Activated naive CD4-positive, alpha-beta T cell treated with anti-CD3 and anti-CD28 coated beads, Interleukin-2, amount 10 ng/mL, durations not matched to agents 7 days and 5 days (primary cell): ENCODE results near the gene PER3.
A peak's percentile ranks its signal among the peaks of the same experiment; 100 is the strongest.

ENCODE experiments used
- CTCF ChIA-PET: fragments of 350-600 bp; sonication (Branson Sonifier 250); formaldehyde crosslinking; loops from one replicate; lab custom pipeline; 2021; ENCODE audit warnings: antibody characterized with exemption; lab: Charles Lee
- DNase-seq: peaks from one replicate; pipeline ENCODE4 v3.0.0-alpha.2; 2020
- H3K27ac Mint-ChIP-seq: one replicate; pipeline ENCODE4 v1.8.0; 2021; ENCODE audit warnings: mild to moderate bottlenecking, moderate library complexity, mixed read lengths
- H3K27me3 Mint-ChIP-seq: one replicate; pipeline ENCODE4 v1.8.0; 2021; ENCODE audit warnings: mild to moderate bottlenecking, mixed read lengths
- H3K36me3 Mint-ChIP-seq: one replicate; pipeline ENCODE4 v1.8.0; 2021; ENCODE audit warnings: mixed read lengths
- H3K4me1 Mint-ChIP-seq: one replicate; pipeline ENCODE4 v1.8.0; 2021; ENCODE audit warnings: mixed read lengths
- H3K4me3 Mint-ChIP-seq: one replicate; pipeline ENCODE4 v1.8.0; 2021; ENCODE audit warnings: mild to moderate bottlenecking, moderate library complexity, mixed read lengths
- H3K9me3 Mint-ChIP-seq: one replicate; pipeline ENCODE4 v1.8.0; 2021; ENCODE audit warnings: mixed read lengths

Gene PER3

DNA sequence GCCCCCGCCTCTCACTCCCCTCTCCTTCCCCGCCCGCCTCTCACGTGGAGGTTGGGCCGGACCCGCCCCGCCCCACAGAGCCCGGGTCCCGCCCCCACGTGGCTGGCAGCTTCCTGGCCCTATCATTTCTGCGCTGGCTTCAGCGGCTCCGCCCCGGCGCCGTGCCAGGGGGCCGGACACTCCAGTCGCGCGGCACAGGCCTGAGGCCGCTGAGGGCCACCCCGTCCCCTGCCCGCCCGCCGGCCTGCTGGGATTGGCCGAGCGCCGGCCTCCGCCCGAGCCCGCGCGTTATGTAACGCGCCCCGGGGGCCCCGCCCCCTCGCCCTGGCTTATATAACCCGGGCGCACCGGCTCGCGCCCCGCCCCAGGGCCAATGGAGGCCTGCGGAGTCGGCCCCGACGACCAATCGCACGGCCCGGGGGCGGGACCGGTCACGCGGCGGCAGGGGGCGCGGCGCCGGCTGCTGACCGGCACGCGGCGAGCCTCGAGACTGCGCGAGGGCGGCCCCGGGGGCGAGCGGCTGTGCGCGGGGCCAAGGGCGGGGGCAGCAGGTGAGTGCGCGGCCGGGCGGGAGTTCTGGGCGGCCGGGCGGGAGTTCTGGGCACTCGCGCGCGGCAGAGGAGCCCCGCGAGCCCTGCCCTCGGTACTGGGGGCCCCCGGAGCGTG, at the start of gene PER3:
TSS of gene PER3 (plus strand) at position 466 of the 666 bp plus-strand sequence. CDS start 587 bp downstream, outside the sequence.
- H3K4me1 Mint-ChIP-seq: peaks cover 29% of the 10 kb centered on the region
- H3K27me3 Mint-ChIP-seq: peaks cover 8% of the 10 kb centered on the region
- H3K36me3 Mint-ChIP-seq: peaks cover 12% of the 10 kb centered on the region
- no peaks in the 10 kb centered on the region for H3K9me3 Mint-ChIP-seq
- peak; percentile 91 for DNase-seq
- peak within 1 kb of the TSS; percentile 68 for H3K27ac Mint-ChIP-seq
- CTCF ChIA-PET: interaction anchor here (1.2 kb wide), 1 partner anchor 116 kb away, joined by 3 read pairs; no protein-coding TSS in a partner anchor
- H3K4me3 Mint-ChIP-seq: peak within 1 kb of the TSS; percentile 64

GRCh38 chr1:7738044-7738443, 46.0 kb upstream of the PER3 start:
- Mint-ChIP-seq H3K4me1 (no peaks in the 10 kb centered on the region), H3K4me3 (no peak overlapping the region), H3K27me3 (peaks cover 10% of the 10 kb centered on the region), H3K27ac (no peak overlapping the region), H3K9me3 (no peaks in the 10 kb centered on the region), H3K36me3 (no peaks in the 10 kb centered on the region)
- CTCF ChIA-PET: no interaction called here
- DNase-seq: no peak

DNA sequence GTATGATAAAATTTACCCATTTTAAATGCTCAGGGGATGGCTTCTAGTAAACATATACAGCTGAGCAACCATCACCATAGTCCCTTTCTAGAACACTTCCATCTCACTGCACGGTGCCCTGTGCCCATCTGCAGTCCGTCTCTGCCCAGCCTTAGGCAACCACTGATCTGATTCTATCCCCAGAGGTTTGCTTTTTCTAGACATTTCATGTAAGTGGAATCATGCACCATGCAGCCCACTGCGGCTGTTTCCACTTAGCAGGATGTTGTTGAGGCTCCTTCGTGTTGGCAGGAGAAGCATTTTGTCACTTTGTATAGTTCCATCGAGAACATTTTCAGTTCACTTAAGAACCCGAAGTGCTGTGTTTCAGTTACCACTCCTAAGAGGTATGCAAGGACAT, 40.7 kb upstream of the PER3 start:
- H3K4me3 Mint-ChIP-seq: no peak overlapping the region
- no peak for DNase-seq
- CTCF ChIA-PET: interaction anchor here (0.8 to 3.2 kb wide), 3 partner anchors 9 to 74 kb away, joined by 3 to 16 read pairs (median 11); no protein-coding TSS in a partner anchor
- H3K27me3 Mint-ChIP-seq: peaks cover 6% of the 10 kb centered on the region
- no peaks in the 10 kb centered on the region for H3K4me1 Mint-ChIP-seq
- H3K9me3 Mint-ChIP-seq: no peaks in the 10 kb centered on the region
- H3K36me3 Mint-ChIP-seq: no peaks in the 10 kb centered on the region
- no peak overlapping the region for H3K27ac Mint-ChIP-seq

GRCh38 chr1:7744882-7745281, 39.2 kb upstream of the PER3 start:
- Mint-ChIP-seq H3K36me3 (no peaks in the 10 kb centered on the region), H3K4me1 (no peaks in the 10 kb centered on the region), H3K4me3 (no peak overlapping the region), H3K27ac (no peak overlapping the region), H3K27me3 (peaks cover 8% of the 10 kb centered on the region), H3K9me3 (no peaks in the 10 kb centered on the region)
- CTCF ChIA-PET: interaction anchor here (1.1 kb wide), 1 partner anchor 76 kb away, joined by 4 read pairs; no protein-coding TSS in a partner anchor
- DNase-seq: no peak

GRCh38 chr1:7745783-7746182, 38.3 kb upstream of the PER3 start:
- H3K9me3 Mint-ChIP-seq: no peaks in the 10 kb centered on the region
- DNase-seq: no peak
- H3K27me3 Mint-ChIP-seq: peaks cover 8% of the 10 kb centered on the region
- CTCF ChIA-PET: interaction anchor here (1.1 kb wide), 1 partner anchor 77 kb away, joined by 4 read pairs; no protein-coding TSS in a partner anchor
- no peaks in the 10 kb centered on the region for H3K4me1 Mint-ChIP-seq
- no peak overlapping the region for H3K27ac Mint-ChIP-seq
- no peak overlapping the region for H3K4me3 Mint-ChIP-seq
- H3K36me3 Mint-ChIP-seq: no peaks in the 10 kb centered on the region

DNA sequence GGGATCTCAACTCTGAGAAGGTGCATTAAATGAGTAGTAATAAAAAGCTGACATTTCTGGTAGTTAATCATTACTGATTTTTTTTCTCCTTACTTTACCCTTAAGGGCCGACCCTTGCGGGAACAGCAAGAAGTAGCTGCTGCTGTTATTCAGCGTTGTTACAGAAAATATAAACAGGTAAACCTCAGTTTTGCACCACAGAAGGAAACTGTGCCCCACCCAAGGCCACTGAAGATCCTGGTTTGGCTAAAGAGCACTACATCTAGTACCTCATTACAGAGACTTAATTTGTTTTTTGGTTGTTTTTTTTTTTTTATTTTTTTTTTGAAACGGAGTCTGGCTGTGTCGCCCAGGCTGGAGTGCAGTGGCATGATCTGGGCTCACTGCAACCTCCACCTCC, 36.5 kb upstream of the PER3 start:
- Mint-ChIP-seq H3K27me3 (peaks cover 8% of the 10 kb centered on the region), H3K4me1 (peaks cover 3% of the 10 kb centered on the region), H3K27ac (no peak overlapping the region), H3K9me3 (no peaks in the 10 kb centered on the region), H3K36me3 (no peaks in the 10 kb centered on the region), H3K4me3 (no peak overlapping the region)
- DNase-seq: no peak
- CTCF ChIA-PET: interaction anchor here (1.1 kb wide), 1 partner anchor 79 kb away, joined by 6 read pairs; no protein-coding TSS in a partner anchor

- Mint-ChIP-seq H3K36me3 (no peaks in the 10 kb centered on the region), H3K4me3 (no peak overlapping the region), H3K4me1 (peaks cover 10% of the 10 kb centered on the region), H3K27ac (no peak overlapping the region), H3K27me3 (peaks cover 13% of the 10 kb centered on the region), H3K9me3 (no peaks in the 10 kb centered on the region)
- CTCF ChIA-PET: interaction anchor here (1.1 to 7.5 kb wide), 2 partner anchors 80 to 153 kb away, joined by 3 to 297 read pairs; no protein-coding TSS in a partner anchor
- no peak for DNase-seq
Observed at GRCh38 chr1:7749126-7749525, 35.0 kb upstream of the PER3 start.

DNA sequence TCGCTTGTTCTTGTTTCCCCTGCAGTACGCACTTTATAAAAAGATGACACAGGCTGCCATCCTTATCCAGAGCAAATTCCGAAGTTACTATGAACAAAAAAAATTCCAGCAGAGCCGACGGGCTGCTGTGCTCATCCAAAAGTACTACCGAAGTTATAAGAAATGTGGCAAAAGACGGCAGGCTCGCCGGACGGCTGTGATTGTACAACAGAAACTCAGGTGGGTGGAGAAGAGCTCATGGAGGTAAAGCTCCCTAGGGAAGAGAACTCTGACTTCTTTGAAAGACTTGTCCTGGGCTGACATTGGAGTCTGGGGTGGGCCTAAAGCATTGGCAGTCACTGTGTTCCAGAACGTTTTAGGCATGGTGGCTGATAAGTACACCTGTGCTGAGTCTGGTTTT, 32.9 kb upstream of the PER3 start:
- Mint-ChIP-seq H3K4me1 (peaks cover 13% of the 10 kb centered on the region), H3K27ac (no peak overlapping the region), H3K27me3 (peaks cover 13% of the 10 kb centered on the region), H3K4me3 (no peak overlapping the region), H3K9me3 (no peaks in the 10 kb centered on the region), H3K36me3 (no peaks in the 10 kb centered on the region)
- DNase-seq: no peak
- CTCF ChIA-PET: interaction anchor here (2.0 to 7.5 kb wide), 2 partner anchors 9 to 82 kb away, joined by 11 to 297 read pairs; no protein-coding TSS in a partner anchor

DNA sequence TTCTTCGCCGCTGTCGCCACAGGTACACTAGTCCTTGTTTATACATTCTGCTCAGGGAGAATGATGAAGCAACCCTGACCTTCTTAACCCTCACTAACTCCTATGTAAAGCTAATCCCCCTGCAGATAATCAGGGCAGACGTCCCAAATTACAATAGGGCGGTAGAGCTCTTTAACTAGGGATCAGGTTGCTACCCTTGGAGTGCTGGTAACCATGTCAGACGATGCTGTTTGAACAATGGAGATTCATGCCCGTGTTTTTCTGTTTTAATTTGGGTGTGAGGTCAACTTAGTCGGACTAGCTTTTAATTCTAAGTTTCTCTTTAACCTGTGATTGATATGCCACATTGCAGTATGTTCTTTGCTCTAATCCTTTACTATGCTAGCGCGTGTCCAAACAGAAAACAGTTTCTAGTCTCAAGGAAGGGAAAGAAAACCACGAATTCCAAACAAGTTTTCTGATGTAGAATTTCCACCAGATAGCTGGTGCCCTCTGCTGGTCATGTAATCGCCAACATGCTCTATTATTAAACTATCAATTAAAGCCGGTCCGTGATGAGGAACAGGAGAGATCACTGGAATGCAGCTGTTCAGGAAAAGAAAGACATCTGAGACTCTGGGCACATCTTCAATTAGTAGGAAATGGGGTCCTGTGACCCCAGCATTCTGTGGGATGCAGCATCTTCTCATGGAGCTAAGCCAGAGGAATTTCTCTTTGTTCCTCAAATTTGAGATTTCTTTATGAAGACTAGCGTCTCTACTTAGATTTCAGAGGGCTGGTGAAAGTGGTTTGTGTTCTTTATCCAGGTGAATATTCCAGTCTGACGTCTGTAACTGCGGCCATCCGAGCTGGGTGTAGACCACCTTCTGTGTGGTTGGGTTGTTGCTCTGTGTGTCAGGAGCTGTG, 31.3 kb upstream of the PER3 start:
- Mint-ChIP-seq H3K9me3 (no peaks in the 10 kb centered on the region), H3K4me3 (no peak overlapping the region), H3K36me3 (no peaks in the 10 kb centered on the region), H3K27me3 (peaks cover 13% of the 10 kb centered on the region), H3K27ac (no peak overlapping the region), H3K4me1 (peaks cover 13% of the 10 kb centered on the region)
- CTCF ChIA-PET: interaction anchor here (0.6 to 7.5 kb wide), 24 partner anchors 9 to 167 kb away, joined by 3 to 297 read pairs (median 4); partner anchors contain the start of gene VAMP3
- DNase-seq: peak; percentile 62

DNA sequence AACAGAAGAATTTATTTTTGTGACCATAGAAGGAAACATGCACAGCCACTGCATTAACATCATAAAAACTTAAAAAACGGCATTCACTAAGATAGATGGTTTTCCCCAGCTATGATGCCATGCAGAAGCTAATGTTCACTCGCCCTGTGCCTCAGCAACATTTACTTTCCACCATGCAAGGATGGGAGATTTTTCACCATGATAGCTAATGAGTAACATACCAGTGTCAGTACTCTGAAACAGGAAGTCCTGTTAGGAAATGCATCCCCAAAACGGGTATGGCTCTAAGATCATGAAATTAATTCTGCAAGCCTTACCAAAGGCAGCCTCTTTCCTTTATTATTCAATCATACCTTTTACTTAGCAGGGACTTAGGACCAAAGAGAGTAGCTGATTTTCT, 30.4 kb upstream of the PER3 start:
- CTCF ChIA-PET: interaction anchor here (0.7 to 7.5 kb wide), 14 partner anchors 8 to 187 kb away, joined by 3 to 297 read pairs (median 7); partner anchors contain the start of genes TNFRSF9 and VAMP3
- Mint-ChIP-seq H3K36me3 (no peaks in the 10 kb centered on the region), H3K27ac (no peak overlapping the region), H3K9me3 (no peaks in the 10 kb centered on the region), H3K4me3 (no peak overlapping the region), H3K27me3 (peaks cover 10% of the 10 kb centered on the region), H3K4me1 (peaks cover 13% of the 10 kb centered on the region)
- DNase-seq: no peak

GRCh38 chr1:7754234-7754633, 29.9 kb upstream of the PER3 start:
- Mint-ChIP-seq H3K36me3 (no peaks in the 10 kb centered on the region), H3K27ac (no peak overlapping the region), H3K4me3 (no peak overlapping the region), H3K4me1 (peaks cover 13% of the 10 kb centered on the region), H3K9me3 (no peaks in the 10 kb centered on the region), H3K27me3 (peaks cover 10% of the 10 kb centered on the region)
- DNase-seq: no peak
- CTCF ChIA-PET: interaction anchor here (0.7 to 7.5 kb wide), 7 partner anchors 8 to 186 kb away, joined by 3 to 297 read pairs (median 15); partner anchors contain the start of genes TNFRSF9 and VAMP3

- Mint-ChIP-seq H3K9me3 (no peaks in the 10 kb centered on the region), H3K36me3 (no peaks in the 10 kb centered on the region), H3K27me3 (peaks cover 5% of the 10 kb centered on the region), H3K4me3 (no peak overlapping the region), H3K27ac (no peak overlapping the region), H3K4me1 (peaks cover 13% of the 10 kb centered on the region)
- DNase-seq: no peak
- CTCF ChIA-PET: interaction anchor here (1.1 to 7.5 kb wide), 2 partner anchors 9 to 86 kb away, joined by 3 to 297 read pairs; no protein-coding TSS in a partner anchor
Observed at GRCh38 chr1:7755448-7755847, 28.6 kb upstream of the PER3 start.

GRCh38 chr1:7760245-7760644, 23.8 kb upstream of the PER3 start:
- CTCF ChIA-PET: interaction anchor here (3.2 kb wide), 1 partner anchor 7 kb away, joined by 18 read pairs; no protein-coding TSS in a partner anchor
- no peaks in the 10 kb centered on the region for H3K4me1 Mint-ChIP-seq
- H3K9me3 Mint-ChIP-seq: no peaks in the 10 kb centered on the region
- no peak overlapping the region for H3K27ac Mint-ChIP-seq
- no peak overlapping the region for H3K4me3 Mint-ChIP-seq
- H3K27me3 Mint-ChIP-seq: peaks cover 13% of the 10 kb centered on the region
- no peaks in the 10 kb centered on the region for H3K36me3 Mint-ChIP-seq
- no peak for DNase-seq

DNA sequence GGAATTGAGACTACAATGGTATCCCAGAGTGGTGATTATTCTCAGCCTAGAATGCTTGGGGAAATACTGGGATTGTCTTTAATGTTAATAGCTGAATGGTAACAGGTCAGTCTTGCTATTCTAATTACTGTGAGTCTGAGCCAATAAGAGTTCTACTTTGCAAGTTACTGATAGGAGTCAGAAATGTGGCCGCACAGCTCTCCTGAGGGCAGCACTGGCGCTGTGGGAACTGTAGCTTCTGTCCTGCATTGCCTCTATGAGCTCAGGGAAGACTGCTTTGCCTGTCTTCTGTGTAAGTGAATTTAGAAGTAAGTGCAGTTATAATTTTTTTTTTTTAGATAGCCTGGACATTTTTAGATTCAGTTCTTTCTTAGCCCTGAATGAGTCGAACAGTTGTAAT, 23.0 kb upstream of the PER3 start:
- H3K4me1 Mint-ChIP-seq: no peaks in the 10 kb centered on the region
- DNase-seq: no peak
- no peak overlapping the region for H3K4me3 Mint-ChIP-seq
- no peaks in the 10 kb centered on the region for H3K9me3 Mint-ChIP-seq
- CTCF ChIA-PET: interaction anchor here (3.2 kb wide), 1 partner anchor 8 kb away, joined by 18 read pairs; no protein-coding TSS in a partner anchor
- H3K27ac Mint-ChIP-seq: no peak overlapping the region
- H3K27me3 Mint-ChIP-seq: peaks cover 17% of the 10 kb centered on the region
- H3K36me3 Mint-ChIP-seq: no peaks in the 10 kb centered on the region
